MCF 10A (cell line): ENCODE data around the gene CHD8. TPM values are rescaled to one million over a fixed set of nuclear protein-coding genes. Genes with fewer than 3 reads are reported as not detected.

ENCODE experiments used
- BruUV-seq: library from RNA; stranded (reverse); fragments of 400-500 nt; replicated peaks from 2 replicates; lab custom pipeline; 2021; lab: Mats Ljungman, UMichigan
- CTCF ChIA-PET: fragments of 300-600 bp; sonication (Branson Sonifier 250); formaldehyde crosslinking; extraction: SDS; loops from one replicate; lab custom pipeline; 2021; ENCODE audit warnings: antibody characterized with exemption, inconsistent platforms; lab: Yijun Ruan, JAX
- POLR2A ChIA-PET: fragments of 300-600, 350-650 bp; sonication (Branson Sonifier 250); formaldehyde crosslinking; extraction: SDS; loops from one replicate; lab custom pipeline; 2020; ENCODE audit warnings: antibody characterized with exemption, inconsistent platforms; lab: Yijun Ruan, JAX
- DNase-seq: peaks from one replicate; pipeline ENCODE4 v3.0.0-alpha.2; 2018; ENCODE audit not compliant: unreplicated experiment
- H3K27ac Mint-ChIP-seq: one replicate; pipeline ENCODE4 v1.8.0; 2022; ENCODE audit warnings: mild to moderate bottlenecking, low read depth, mixed read lengths; ENCODE audit not compliant: unreplicated experiment
- H3K27me3 Mint-ChIP-seq: one replicate; pipeline ENCODE4 v1.8.0; 2022; ENCODE audit warnings: mixed read lengths; ENCODE audit not compliant: insufficient read depth, unreplicated experiment
- H3K36me3 Mint-ChIP-seq: one replicate; pipeline ENCODE4 v1.8.0; 2022; ENCODE audit warnings: mild to moderate bottlenecking, moderate library complexity, mixed read lengths; ENCODE audit not compliant: insufficient read depth, unreplicated experiment
- H3K4me1 Mint-ChIP-seq: one replicate; pipeline ENCODE4 v1.8.0; 2022; ENCODE audit warnings: mixed read lengths; ENCODE audit not compliant: insufficient read depth, unreplicated experiment
- H3K4me3 Mint-ChIP-seq: one replicate; pipeline ENCODE4 v1.8.0; 2022; ENCODE audit warnings: mild to moderate bottlenecking, moderate library complexity, mixed read lengths; ENCODE audit not compliant: unreplicated experiment
- H3K9me3 Mint-ChIP-seq: one replicate; pipeline ENCODE4 v1.8.0; 2022; ENCODE audit warnings: mixed read lengths; ENCODE audit not compliant: unreplicated experiment
- CTCF ChIP-seq: fragments of 200-600 bp; IDR thresholded peaks from one replicate; pipeline ENCODE4 v1.8.0; 2022; ENCODE audit warnings: antibody characterized with exemption, mild to moderate bottlenecking; ENCODE audit not compliant: unreplicated experiment
- intact Hi-C: fragments of 100-400 bp; cut with micrococcal nuclease; formaldehyde crosslinking; loops from 2 replicates; pipeline ENCODE4 v1.14.1; 2022
- total RNA-seq: library from RNA; stranded (reverse); gene quantifications from 2 replicates; pipeline ENCODE4 v1.2.3, GENCODE V29; 2022

CHD8 gene
- total RNA-seq, 1 experiment from 2014 or later: 70.7 TPM

DNA sequence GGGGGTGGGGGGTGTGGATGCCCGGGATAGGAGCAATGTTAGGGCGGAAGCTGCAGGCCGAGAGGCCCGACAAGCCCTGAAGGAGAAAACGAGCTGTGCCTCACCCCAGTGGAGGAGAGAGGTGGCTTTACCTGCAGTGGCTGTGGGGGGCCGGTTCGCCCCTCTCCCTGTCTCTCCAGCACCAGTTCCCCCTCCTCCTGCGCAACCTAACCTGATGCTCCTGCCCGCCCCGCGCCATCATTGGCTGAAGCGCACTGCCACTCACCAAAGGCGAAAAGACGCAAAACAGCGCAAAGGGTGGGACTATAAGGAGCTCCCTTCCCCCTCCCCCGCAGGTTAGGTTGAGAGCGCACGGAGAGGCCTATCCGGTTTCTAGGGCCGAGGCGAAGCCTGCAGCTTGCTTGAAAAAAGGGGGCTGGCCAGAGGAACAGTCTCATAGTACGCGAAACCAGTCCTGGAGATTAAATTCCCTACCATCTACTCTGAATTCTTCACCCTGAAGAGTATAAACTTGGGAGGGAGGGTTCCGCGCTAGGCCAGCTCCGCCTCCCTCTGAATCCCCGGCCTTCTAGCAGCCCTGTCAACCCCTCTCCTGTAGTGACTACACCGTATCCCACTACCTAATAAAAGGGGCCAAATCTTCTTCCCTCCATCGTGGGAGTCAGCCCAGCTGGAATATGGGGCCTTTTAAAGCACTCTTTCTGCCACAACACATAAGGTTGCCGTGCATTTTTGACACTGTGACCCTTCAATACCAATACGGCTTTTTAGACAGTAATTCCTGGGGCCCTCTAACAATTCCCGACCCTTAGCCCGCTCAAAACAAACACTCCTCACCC lies 18.6 kb downstream of the CHD8 start:
- peak overlapping the region; percentile 93 for H3K27ac Mint-ChIP-seq
- no peak for TF ChIP-seq CTCF
- H3K9me3 Mint-ChIP-seq: no peaks in the 10 kb centered on the region
- BruUV-seq: TSS peak; percentile 83
- intact Hi-C loops: loop anchor here (2.0 kb wide), 1 partner anchor 18 kb away; no protein-coding TSS in a partner anchor
- DNase-seq: peak; percentile 99
- no peaks in the 10 kb centered on the region for H3K27me3 Mint-ChIP-seq
- H3K4me1 Mint-ChIP-seq: peaks cover 26% of the 10 kb centered on the region
- CTCF ChIA-PET: interaction anchor here (1.0 to 3.6 kb wide), 6 partner anchors 11 to 124 kb away, joined by 3 to 60 read pairs (median 4); partner anchors contain the start of gene CHD8
- peak overlapping the region; percentile 83 for H3K4me3 Mint-ChIP-seq
- H3K36me3 Mint-ChIP-seq: peaks cover 46% of the 10 kb centered on the region
- POLR2A ChIA-PET: interaction anchor here (0.6 to 5.5 kb wide), 19 partner anchors 9 to 424 kb away, joined by 3 to 138 read pairs (median 4); partner anchors contain the start of genes CHD8, METTL3, RAB2B and SUPT16H

GRCh38 chr14:21436567-21437062 lies 19.3 kb downstream of the CHD8 start:
- no TSS peak for BruUV-seq
- no peak for DNase-seq
- intact Hi-C loops: loop anchor here (2.0 kb wide), 1 partner anchor 18 kb away; no protein-coding TSS in a partner anchor
- Mint-ChIP-seq H3K4me1 (peaks cover 21% of the 10 kb centered on the region), H3K36me3 (peaks cover 49% of the 10 kb centered on the region), H3K4me3 (peak overlapping the region; percentile 83), H3K9me3 (no peaks in the 10 kb centered on the region), H3K27me3 (no peaks in the 10 kb centered on the region), H3K27ac (peak overlapping the region; percentile 93)
- ChIA-PET POLR2A (interaction anchor here (0.6 to 5.5 kb wide), 14 partner anchors 8 to 383 kb away, joined by 3 to 138 read pairs (median 8); partner anchors contain the start of genes CHD8, METTL3, RAB2B and SUPT16H), CTCF (interaction anchor here (0.7 to 3.6 kb wide), 6 partner anchors 10 to 39 kb away, joined by 3 to 60 read pairs (median 4); partner anchors contain the start of gene CHD8)
- TF ChIP-seq CTCF: no peak

DNA sequence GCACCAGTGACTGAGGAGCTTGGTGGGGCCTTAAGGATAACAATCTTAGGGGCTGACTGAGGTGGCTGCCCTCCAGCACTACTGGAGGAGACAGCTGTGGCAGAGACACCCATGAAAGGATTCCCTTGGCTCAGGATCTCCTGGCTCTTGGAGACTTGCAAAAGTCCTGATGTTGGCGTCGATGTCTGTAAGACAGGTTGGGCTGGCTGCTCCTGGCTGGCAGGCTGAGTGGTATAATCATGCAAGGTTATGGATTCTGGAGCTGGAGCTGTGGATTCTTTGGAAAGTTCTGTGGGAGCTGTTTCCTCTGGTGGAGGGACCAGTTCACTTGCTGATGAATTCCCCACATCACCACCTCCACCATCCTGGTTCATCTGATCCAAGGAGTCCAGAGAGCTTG lies 24.8 kb downstream of the CHD8 start:
- CTCF ChIA-PET: interaction anchor here (1.1 to 1.8 kb wide), 5 partner anchors 21 to 125 kb away, joined by 3 to 7 read pairs (median 3); partner anchors contain the start of gene TOX4
- DNase-seq: no peak
- intact Hi-C loops: no loop called here
- Mint-ChIP-seq H3K4me3 (no peak overlapping the region), H3K36me3 (peaks cover 66% of the 10 kb centered on the region), H3K27me3 (no peaks in the 10 kb centered on the region), H3K9me3 (no peaks in the 10 kb centered on the region), H3K27ac (no peak overlapping the region), H3K4me1 (peaks cover 14% of the 10 kb centered on the region)
- BruUV-seq: TSS peak; percentile 11
- TF ChIP-seq CTCF: no peak
- POLR2A ChIA-PET: interaction anchor here (0.6 to 2.5 kb wide), 6 partner anchors 25 to 463 kb away, joined by 3 to 11 read pairs (median 4); partner anchors contain the start of gene CHD8

DNA sequence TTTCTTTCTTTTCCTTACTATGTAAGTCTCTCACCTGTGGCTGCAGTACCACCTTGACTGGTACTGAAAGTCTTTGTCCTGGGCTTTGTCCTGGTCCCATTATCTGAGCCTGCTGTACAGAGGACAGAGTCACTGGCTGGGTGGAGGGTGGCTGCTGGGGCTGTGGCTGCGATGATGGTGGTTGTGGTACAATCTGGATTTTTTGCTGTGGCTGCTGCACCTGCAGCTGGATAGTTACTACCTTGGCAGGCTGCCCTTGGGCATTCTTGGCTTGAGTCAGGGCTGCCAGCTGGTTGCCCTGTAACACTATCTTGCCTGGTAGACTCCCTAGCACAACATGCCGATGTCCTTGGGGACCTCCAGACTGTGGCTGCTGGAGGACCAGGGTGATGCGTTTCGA lies 27.0 kb downstream of the CHD8 start:
- TF ChIP-seq CTCF: no peak
- Mint-ChIP-seq H3K4me1 (no peaks in the 10 kb centered on the region), H3K4me3 (no peak overlapping the region), H3K27ac (peak overlapping the region; percentile 42), H3K36me3 (peaks cover 79% of the 10 kb centered on the region), H3K27me3 (no peaks in the 10 kb centered on the region), H3K9me3 (no peaks in the 10 kb centered on the region)
- ChIA-PET CTCF (no interaction called here), POLR2A (no interaction called here)
- BruUV-seq: no TSS peak
- DNase-seq: peak; percentile 18
- intact Hi-C loops: no loop called here
